ENCODE data around the gene NLGN1. TPM values are rescaled to one million over a fixed set of nuclear protein-coding genes. Genes with fewer than 3 reads are reported as not detected.

Gene NLGN1
- total RNA-seq, 1 experiment from 2014 or later = 0.85 TPM

DNA sequence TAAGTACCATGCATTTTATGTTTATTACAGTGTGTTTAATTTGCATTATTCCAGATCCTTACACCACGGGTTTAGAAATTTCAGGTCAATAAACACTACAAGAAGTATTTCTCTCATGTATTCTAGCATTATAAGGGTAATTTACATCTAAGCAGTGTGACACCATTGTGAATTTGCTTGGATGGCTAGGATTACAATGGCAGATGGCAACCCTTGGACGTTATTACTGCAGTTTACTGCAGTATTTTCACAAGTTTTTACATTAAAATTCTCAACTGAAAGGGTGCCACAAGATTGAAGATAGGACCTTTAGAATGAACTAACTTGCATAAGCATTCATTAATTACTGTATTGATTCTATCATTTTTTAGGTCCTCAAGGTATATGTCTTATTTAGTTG, 538.8 kb downstream of the NLGN1 start:
- ChIA-PET POLR2A (no interaction called here), CTCF (no interaction called here)
- no peak for ATAC-seq

DNA sequence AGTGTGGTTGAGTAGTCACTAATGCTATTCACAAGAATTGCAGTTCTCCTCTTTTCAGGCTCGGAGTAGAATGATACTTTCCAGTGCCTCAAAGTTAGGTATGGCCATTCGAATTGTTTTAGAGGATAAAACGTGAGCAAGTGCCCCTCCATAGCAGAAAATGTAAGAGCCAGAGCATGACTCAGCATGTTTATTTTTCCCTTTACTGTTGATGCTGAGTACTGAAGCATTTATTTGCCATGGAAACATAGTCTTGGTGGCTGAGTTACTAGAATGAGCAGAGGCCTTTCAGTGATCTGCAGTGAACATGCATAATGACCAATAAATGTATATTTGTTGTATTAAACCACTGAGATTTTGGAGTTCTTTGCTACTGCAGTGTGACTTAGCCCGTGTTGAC, 540.6 kb downstream of the NLGN1 start:
- Histone ChIP-seq H3K27ac (ENCODE audit: low read length) (no peak overlapping the region), H3K4me3 (ENCODE audit: low read depth in 2 of 2, low read length in 2 of 2) (no peak overlapping the region), H3K4me1 (ENCODE audit: control insufficient read depth, insufficient read depth, low read length) (no peaks in the 10 kb centered on the region), H3K9me3 (ENCODE audit: control insufficient read depth, insufficient read depth, low read depth, low read length) (no peaks in the 10 kb centered on the region), H3K27me3 (ENCODE audit: control insufficient read depth, insufficient read depth, low read length) (no peaks in the 10 kb centered on the region), H3K36me3 (ENCODE audit: control insufficient read depth, insufficient read depth, low read length) (no peaks in the 10 kb centered on the region)
- TF ChIP-seq SIN3A (IDR thresholded peaks at IDR 0.05; ENCODE audit: borderline replicate concordance, insufficient read depth, low read depth, low read length) = no peak
- TF ChIP-seq, protein P1, sequence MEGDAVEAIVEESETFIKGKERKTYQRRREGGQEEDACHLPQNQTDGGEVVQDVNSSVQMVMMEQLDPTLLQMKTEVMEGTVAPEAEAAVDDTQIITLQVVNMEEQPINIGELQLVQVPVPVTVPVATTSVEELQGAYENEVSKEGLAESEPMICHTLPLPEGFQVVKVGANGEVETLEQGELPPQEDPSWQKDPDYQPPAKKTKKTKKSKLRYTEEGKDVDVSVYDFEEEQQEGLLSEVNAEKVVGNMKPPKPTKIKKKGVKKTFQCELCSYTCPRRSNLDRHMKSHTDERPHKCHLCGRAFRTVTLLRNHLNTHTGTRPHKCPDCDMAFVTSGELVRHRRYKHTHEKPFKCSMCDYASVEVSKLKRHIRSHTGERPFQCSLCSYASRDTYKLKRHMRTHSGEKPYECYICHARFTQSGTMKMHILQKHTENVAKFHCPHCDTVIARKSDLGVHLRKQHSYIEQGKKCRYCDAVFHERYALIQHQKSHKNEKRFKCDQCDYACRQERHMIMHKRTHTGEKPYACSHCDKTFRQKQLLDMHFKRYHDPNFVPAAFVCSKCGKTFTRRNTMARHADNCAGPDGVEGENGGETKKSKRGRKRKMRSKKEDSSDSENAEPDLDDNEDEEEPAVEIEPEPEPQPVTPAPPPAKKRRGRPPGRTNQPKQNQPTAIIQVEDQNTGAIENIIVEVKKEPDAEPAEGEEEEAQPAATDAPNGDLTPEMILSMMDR (IDR thresholded peaks at IDR 0.05) = no peak
- TF ChIP-seq TCF7L2 (IDR thresholded peaks at IDR 0.05; ENCODE audit: low read depth, low read length) = no peak
- no peak for TF ChIP-seq POLR2AphosphoS5 (IDR thresholded peaks at IDR 0.05; ENCODE audit: low read depth, low read length)
- TF ChIP-seq, protein P2, sequence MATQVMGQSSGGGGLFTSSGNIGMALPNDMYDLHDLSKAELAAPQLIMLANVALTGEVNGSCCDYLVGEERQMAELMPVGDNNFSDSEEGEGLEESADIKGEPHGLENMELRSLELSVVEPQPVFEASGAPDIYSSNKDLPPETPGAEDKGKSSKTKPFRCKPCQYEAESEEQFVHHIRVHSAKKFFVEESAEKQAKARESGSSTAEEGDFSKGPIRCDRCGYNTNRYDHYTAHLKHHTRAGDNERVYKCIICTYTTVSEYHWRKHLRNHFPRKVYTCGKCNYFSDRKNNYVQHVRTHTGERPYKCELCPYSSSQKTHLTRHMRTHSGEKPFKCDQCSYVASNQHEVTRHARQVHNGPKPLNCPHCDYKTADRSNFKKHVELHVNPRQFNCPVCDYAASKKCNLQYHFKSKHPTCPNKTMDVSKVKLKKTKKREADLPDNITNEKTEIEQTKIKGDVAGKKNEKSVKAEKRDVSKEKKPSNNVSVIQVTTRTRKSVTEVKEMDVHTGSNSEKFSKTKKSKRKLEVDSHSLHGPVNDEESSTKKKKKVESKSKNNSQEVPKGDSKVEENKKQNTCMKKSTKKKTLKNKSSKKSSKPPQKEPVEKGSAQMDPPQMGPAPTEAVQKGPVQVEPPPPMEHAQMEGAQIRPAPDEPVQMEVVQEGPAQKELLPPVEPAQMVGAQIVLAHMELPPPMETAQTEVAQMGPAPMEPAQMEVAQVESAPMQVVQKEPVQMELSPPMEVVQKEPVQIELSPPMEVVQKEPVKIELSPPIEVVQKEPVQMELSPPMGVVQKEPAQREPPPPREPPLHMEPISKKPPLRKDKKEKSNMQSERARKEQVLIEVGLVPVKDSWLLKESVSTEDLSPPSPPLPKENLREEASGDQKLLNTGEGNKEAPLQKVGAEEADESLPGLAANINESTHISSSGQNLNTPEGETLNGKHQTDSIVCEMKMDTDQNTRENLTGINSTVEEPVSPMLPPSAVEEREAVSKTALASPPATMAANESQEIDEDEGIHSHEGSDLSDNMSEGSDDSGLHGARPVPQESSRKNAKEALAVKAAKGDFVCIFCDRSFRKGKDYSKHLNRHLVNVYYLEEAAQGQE (IDR thresholded peaks at IDR 0.05; ENCODE audit: insufficient read depth in 1 of 2, low read depth in 2 of 2, low read length in 1 of 2) = no peak
- BruUV-seq (replicated peaks) = no TSS peak
- in situ Hi-C loops (cut with HindIII; ENCODE audit: low pct_unique_long_range_greater_than_20kb, low sequenced_read_pairs) (no loop called here), intact Hi-C loops (cut with micrococcal nuclease; ENCODE audit: unreplicated experiment) (no loop called here)
- DNase-seq (ENCODE audit: low read depth, low spot score) (no peak), ATAC-seq (no peak)
- POLR2A ChIA-PET = no interaction called here
- CTCF ChIA-PET = no interaction called here

More for the DNA sequence above, 538.8 kb downstream of the NLGN1 start:
- Histone ChIP-seq H3K4me1 (ENCODE audit: control insufficient read depth, insufficient read depth, low read length) (no peaks in the 10 kb centered on the region), H3K27me3 (ENCODE audit: control insufficient read depth, insufficient read depth, low read length) (no peaks in the 10 kb centered on the region), H3K4me3 (ENCODE audit: low read depth in 2 of 2, low read length in 2 of 2) (no peak overlapping the region), H3K36me3 (ENCODE audit: control insufficient read depth, insufficient read depth, low read length) (no peaks in the 10 kb centered on the region), H3K27ac (ENCODE audit: low read length) (no peak overlapping the region), H3K9me3 (ENCODE audit: control insufficient read depth, insufficient read depth, low read depth, low read length) (no peaks in the 10 kb centered on the region)
- intact Hi-C loops (cut with micrococcal nuclease; ENCODE audit: unreplicated experiment) = no loop called here
- in situ Hi-C loops (cut with HindIII; ENCODE audit: low pct_unique_long_range_greater_than_20kb, low sequenced_read_pairs) = no loop called here
- BruUV-seq (replicated peaks) = no TSS peak
- TF ChIP-seq TCF7L2 (IDR thresholded peaks at IDR 0.05; ENCODE audit: low read depth, low read length) (no peak), SIN3A (IDR thresholded peaks at IDR 0.05; ENCODE audit: borderline replicate concordance, insufficient read depth, low read depth, low read length) (no peak), POLR2AphosphoS5 (IDR thresholded peaks at IDR 0.05; ENCODE audit: low read depth, low read length) (no peak)
- TF ChIP-seq, protein P1 (IDR thresholded peaks at IDR 0.05) = no peak
- TF ChIP-seq, protein P2 (IDR thresholded peaks at IDR 0.05; ENCODE audit: insufficient read depth in 1 of 2, low read depth in 2 of 2, low read length in 1 of 2) = no peak
- no peak for DNase-seq (ENCODE audit: low read depth, low spot score)

Data from Panc1 (cell line).